ENCODE data around the gene NUP133. TPM values are rescaled to one million over a fixed set of nuclear protein-coding genes. Genes with fewer than 3 reads are reported as not detected.
A peak's percentile ranks its signal among the peaks of the same experiment; 100 is the strongest.

The NUP133 gene
- total RNA-seq, 1 donor from 2014 or later = 47.9 TPM

- DNase-seq (ENCODE audit: low spot score) = no peak
- Mint-ChIP-seq H3K27me3 (ENCODE audit: insufficient read depth) (peaks cover 66% of the 10 kb centered on the region), H3K36me3 (ENCODE audit: low read depth) (peaks cover 30% of the 10 kb centered on the region), H3K4me1 (ENCODE audit: low read depth) (peaks cover 22% of the 10 kb centered on the region), H3K4me3 (no peak overlapping the region), H3K27ac (no peak overlapping the region), H3K9me3 (no peaks in the 10 kb centered on the region)
- intact Hi-C loops (cut with micrococcal nuclease) = loop anchor here (10.0 kb wide), 1 partner anchor 987 kb away; the partner anchor contains the start of gene PGBD5
Measured at GRCh38 chr1:229437443-229437842, 70.7 kb downstream of the NUP133 start.

DNA sequence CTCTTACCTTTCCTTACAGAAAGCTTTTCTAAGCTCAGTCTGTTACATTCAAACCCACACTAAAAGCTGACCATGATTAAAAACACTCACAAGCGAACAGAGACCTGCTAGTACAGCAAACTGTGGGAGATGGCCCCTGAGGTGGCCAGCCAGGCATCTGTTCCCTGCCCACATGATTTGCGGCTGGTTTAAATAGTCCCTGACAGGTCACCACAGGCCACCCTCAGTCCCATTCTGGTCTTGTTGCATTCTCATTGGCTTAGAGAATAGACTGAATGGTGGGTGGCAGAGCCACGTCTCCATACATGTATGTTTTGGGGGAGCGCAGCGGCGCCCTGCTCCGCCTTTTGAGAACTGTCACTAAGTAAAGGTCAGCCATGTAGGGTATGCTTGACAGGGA lies 71.9 kb downstream of the NUP133 start:
- Mint-ChIP-seq H3K9me3 (no peaks in the 10 kb centered on the region), H3K4me3 (no peak overlapping the region), H3K36me3 (ENCODE audit: low read depth) (peaks cover 26% of the 10 kb centered on the region), H3K4me1 (ENCODE audit: low read depth) (peaks cover 16% of the 10 kb centered on the region), H3K27ac (no peak overlapping the region), H3K27me3 (ENCODE audit: insufficient read depth) (peaks cover 76% of the 10 kb centered on the region)
- intact Hi-C loops (cut with micrococcal nuclease) = loop anchor here (10.0 kb wide), 1 partner anchor 989 kb away; the partner anchor contains the start of gene PGBD5
- no peak for DNase-seq (ENCODE audit: low spot score)

GRCh38 chr1:229434641-229435051 lies 73.5 kb downstream of the NUP133 start:
- peaks cover 12% of the 10 kb centered on the region for H3K4me1 Mint-ChIP-seq (ENCODE audit: low read depth)
- DNase-seq (ENCODE audit: low spot score) = no peak
- peaks cover 82% of the 10 kb centered on the region for H3K27me3 Mint-ChIP-seq (ENCODE audit: insufficient read depth)
- H3K27ac Mint-ChIP-seq = no peak overlapping the region
- intact Hi-C loops (cut with micrococcal nuclease) = loop anchor here (10.0 kb wide), 1 partner anchor 990 kb away; the partner anchor contains the start of gene PGBD5
- peaks cover 15% of the 10 kb centered on the region for H3K36me3 Mint-ChIP-seq (ENCODE audit: low read depth)
- H3K4me3 Mint-ChIP-seq = no peak overlapping the region
- no peaks in the 10 kb centered on the region for H3K9me3 Mint-ChIP-seq

DNA sequence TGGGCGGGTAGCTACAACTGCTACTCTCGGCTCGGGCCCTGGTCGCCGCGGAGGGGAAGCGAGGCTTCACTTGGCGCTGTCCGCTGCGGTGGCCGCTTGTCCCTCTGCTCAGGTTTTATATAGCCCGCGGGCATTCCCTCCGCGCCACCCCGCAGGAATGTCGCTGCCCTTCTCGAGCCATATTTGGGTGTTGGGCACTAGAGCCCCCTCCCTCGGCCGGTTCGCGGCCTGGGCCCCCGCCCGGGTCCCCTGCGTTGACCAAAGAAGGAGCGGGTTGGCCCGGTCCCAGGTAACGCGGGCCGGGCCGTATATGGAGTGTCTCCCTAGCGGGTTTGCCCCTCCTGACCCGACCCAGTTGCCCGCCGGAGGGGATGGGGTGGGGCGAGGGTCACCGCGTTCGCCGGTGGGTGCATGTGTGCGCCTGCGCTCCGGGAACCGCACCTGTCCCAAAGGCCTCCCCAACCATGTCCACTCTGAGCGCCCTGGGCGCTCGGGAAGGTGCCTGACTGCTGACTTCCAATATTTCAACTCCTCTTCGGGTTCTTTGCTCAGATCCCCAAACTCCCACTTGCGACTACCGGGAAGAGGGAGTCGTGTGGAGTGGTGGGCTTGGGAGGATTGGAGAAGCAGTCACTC lies 74.0 kb downstream of the NUP133 start, which contains the start of gene ACTA1:
Gene ACTA1 (minus strand): TSS at position 90 of the 636 bp plus-strand sequence. CDS start 979 bp downstream, outside the sequence.
- Mint-ChIP-seq H3K36me3 (ENCODE audit: low read depth) (peaks cover 14% of the 10 kb centered on the region), H3K4me1 (ENCODE audit: low read depth) (peaks cover 12% of the 10 kb centered on the region), H3K9me3 (no peaks in the 10 kb centered on the region), H3K4me3 (no peak within 1 kb of the TSS), H3K27ac (peak within 1 kb of the TSS; percentile 23), H3K27me3 (ENCODE audit: insufficient read depth) (peaks cover 86% of the 10 kb centered on the region)
- intact Hi-C loops (cut with micrococcal nuclease) = loop anchor here (10.0 kb wide), 1 partner anchor 991 kb away; the partner anchor contains the start of gene PGBD5
- no peak for DNase-seq (ENCODE audit: low spot score)

- H3K4me3 Mint-ChIP-seq = no peak overlapping the region
- H3K4me1 Mint-ChIP-seq (ENCODE audit: low read depth) = peaks cover 12% of the 10 kb centered on the region
- no peaks in the 10 kb centered on the region for H3K9me3 Mint-ChIP-seq
- H3K27ac Mint-ChIP-seq = peak overlapping the region; percentile 23
- no peak for DNase-seq (ENCODE audit: low spot score)
- peaks cover 11% of the 10 kb centered on the region for H3K36me3 Mint-ChIP-seq (ENCODE audit: low read depth)
- H3K27me3 Mint-ChIP-seq (ENCODE audit: insufficient read depth) = peaks cover 84% of the 10 kb centered on the region
- intact Hi-C loops (cut with micrococcal nuclease) = loop anchor here (10.0 kb wide), 1 partner anchor 991 kb away; the partner anchor contains the start of gene PGBD5
Measured at GRCh38 chr1:229433364-229434004, 74.7 kb downstream of the NUP133 start.

- Mint-ChIP-seq H3K27ac (peak overlapping the region; percentile 23), H3K36me3 (ENCODE audit: low read depth) (peaks cover 6% of the 10 kb centered on the region), H3K4me3 (no peak overlapping the region), H3K9me3 (no peaks in the 10 kb centered on the region), H3K27me3 (ENCODE audit: insufficient read depth) (peaks cover 85% of the 10 kb centered on the region), H3K4me1 (ENCODE audit: low read depth) (peaks cover 8% of the 10 kb centered on the region)
- no peak for DNase-seq (ENCODE audit: low spot score)
- intact Hi-C loops (cut with micrococcal nuclease) = loop anchor here (10.0 kb wide), 1 partner anchor 992 kb away; the partner anchor contains the start of gene PGBD5
Measured at GRCh38 chr1:229432905-229433304, 75.2 kb downstream of the NUP133 start.

GRCh38 chr1:229432116-229432461 lies 76.1 kb downstream of the NUP133 start:
- Mint-ChIP-seq H3K9me3 (no peaks in the 10 kb centered on the region), H3K36me3 (ENCODE audit: low read depth) (peaks cover 6% of the 10 kb centered on the region), H3K4me3 (no peak overlapping the region), H3K4me1 (ENCODE audit: low read depth) (peaks cover 8% of the 10 kb centered on the region), H3K27ac (no peak overlapping the region), H3K27me3 (ENCODE audit: insufficient read depth) (peaks cover 81% of the 10 kb centered on the region)
- intact Hi-C loops (cut with micrococcal nuclease) = loop anchor here (10.0 kb wide), 1 partner anchor 993 kb away; the partner anchor contains the start of gene PGBD5
- no peak for DNase-seq (ENCODE audit: low spot score)

DNA sequence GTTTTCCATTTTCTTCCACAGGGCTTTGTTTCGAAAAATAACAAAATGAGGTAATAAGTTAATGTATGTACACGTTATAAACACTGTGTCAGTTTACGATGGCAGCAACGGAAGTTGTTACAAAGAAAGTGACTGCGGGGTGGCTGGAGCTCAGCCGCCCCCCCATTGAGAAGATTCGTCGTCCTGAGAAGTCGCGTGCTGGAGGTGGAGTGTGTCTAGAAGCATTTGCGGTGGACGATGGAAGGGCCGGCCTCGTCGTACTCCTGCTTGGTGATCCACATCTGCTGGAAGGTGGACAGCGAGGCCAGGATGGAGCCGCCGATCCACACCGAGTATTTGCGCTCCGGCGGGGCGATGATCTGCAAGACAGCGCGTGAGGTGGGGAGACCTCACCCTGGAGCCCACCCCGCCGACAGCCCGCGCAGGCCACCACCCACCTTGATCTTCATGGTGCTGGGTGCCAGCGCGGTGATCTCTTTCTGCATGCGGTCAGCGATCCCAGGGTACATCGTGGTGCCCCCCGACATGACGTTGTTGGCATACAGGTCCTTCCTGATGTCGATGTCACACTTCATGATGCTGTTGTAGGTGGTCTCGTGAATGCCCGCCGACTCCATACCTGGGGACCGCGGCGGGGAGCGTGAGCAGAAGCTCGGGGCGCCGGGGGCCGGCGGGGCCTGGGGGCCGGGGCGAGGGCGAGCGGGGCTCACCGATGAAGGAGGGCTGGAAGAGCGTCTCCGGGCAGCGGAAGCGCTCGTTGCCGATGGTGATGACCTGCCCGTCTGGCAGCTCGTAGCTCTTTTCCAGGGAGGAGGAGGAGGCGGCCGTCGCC lies 76.6 kb downstream of the NUP133 start:
- H3K27me3 Mint-ChIP-seq (ENCODE audit: insufficient read depth) = peaks cover 82% of the 10 kb centered on the region
- H3K27ac Mint-ChIP-seq = peak overlapping the region; percentile 75
- intact Hi-C loops (cut with micrococcal nuclease) = loop anchor here (1.0 to 10.0 kb wide), 3 partner anchors 10 to 993 kb away; partner anchors contain the start of gene PGBD5

DNA sequence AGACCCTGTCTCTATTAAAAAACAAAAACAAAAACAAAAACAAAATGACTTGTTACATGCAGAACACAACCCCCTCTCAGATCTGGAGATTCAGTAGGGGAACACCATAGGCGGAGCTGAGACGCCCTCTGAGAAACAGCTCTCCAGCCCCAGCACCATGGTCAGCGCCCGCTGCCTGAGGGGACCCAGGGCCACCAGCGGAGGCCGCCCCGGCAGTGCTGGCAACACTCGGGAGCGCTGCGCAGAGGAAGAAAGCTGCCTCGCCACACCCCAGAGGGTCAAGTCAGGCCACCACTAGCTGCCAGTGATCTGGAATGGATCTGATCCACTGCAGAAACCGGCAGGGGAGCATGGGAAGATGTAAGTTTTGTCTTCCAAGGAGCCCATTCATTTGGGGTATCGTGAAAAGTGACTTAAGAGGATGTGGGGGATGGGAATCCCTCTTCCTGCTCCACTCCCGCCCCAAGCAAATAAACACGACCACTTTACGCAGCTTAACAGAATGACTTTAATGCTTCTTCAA lies 77.3 kb downstream of the NUP133 start:
- intact Hi-C loops (cut with micrococcal nuclease) = loop anchor here (1.0 to 10.0 kb wide), 3 partner anchors 10 to 994 kb away; partner anchors contain the start of gene PGBD5
- peaks cover 79% of the 10 kb centered on the region for H3K27me3 Mint-ChIP-seq (ENCODE audit: insufficient read depth)
- peak overlapping the region; percentile 64 for H3K4me3 Mint-ChIP-seq
- peaks cover 8% of the 10 kb centered on the region for H3K4me1 Mint-ChIP-seq (ENCODE audit: low read depth)
- H3K27ac Mint-ChIP-seq = peak overlapping the region; percentile 75
- no peaks in the 10 kb centered on the region for H3K9me3 Mint-ChIP-seq
- peaks cover 4% of the 10 kb centered on the region for H3K36me3 Mint-ChIP-seq (ENCODE audit: low read depth)
- DNase-seq (ENCODE audit: low spot score) = no peak

More for the DNA sequence above, 76.6 kb downstream of the NUP133 start:
- H3K36me3 Mint-ChIP-seq (ENCODE audit: low read depth) = peaks cover 4% of the 10 kb centered on the region
- no peaks in the 10 kb centered on the region for H3K9me3 Mint-ChIP-seq
- peak overlapping the region; percentile 64 for H3K4me3 Mint-ChIP-seq
- no peak for DNase-seq (ENCODE audit: low spot score)
- peaks cover 8% of the 10 kb centered on the region for H3K4me1 Mint-ChIP-seq (ENCODE audit: low read depth)

GRCh38 chr1:229428256-229428655 lies 79.9 kb downstream of the NUP133 start:
- H3K36me3 Mint-ChIP-seq (ENCODE audit: low read depth) = peaks cover 4% of the 10 kb centered on the region
- intact Hi-C loops (cut with micrococcal nuclease) = no loop called here

DNA sequence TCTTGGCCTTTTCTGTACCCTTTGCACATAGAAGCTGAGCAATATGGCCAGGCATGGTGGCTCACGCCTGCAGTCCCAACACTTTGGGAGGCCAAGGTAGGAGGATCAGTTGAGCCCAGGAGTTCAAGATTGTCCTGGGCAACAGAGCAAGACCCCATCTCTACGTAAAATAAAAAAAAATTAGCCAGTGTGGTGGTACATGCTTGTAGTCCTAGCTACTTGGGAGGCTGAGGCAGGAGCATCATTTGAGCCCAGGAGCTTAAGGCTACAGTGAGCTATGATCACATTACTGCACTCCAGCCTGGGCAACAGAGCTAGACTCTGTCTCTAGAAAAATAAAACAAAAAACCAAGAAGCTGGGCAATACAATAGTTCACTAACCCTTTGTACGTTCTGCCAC lies 80.6 kb downstream of the NUP133 start:
- intact Hi-C loops (cut with micrococcal nuclease) = no loop called here
- Mint-ChIP-seq H3K4me1 (ENCODE audit: low read depth) (peaks cover 8% of the 10 kb centered on the region), H3K27ac (no peak overlapping the region), H3K4me3 (no peak overlapping the region), H3K36me3 (ENCODE audit: low read depth) (peaks cover 4% of the 10 kb centered on the region), H3K9me3 (peaks cover 8% of the 10 kb centered on the region), H3K27me3 (ENCODE audit: insufficient read depth) (peaks cover 70% of the 10 kb centered on the region)
- DNase-seq (ENCODE audit: low spot score) = no peak

More at GRCh38 chr1:229428256-229428655, 79.9 kb downstream of the NUP133 start:
- DNase-seq (ENCODE audit: low spot score) = no peak
- Mint-ChIP-seq H3K9me3 (peaks cover 4% of the 10 kb centered on the region), H3K27ac (no peak overlapping the region), H3K4me3 (no peak overlapping the region), H3K4me1 (ENCODE audit: low read depth) (peaks cover 8% of the 10 kb centered on the region), H3K27me3 (ENCODE audit: insufficient read depth) (peaks cover 73% of the 10 kb centered on the region)

DNA sequence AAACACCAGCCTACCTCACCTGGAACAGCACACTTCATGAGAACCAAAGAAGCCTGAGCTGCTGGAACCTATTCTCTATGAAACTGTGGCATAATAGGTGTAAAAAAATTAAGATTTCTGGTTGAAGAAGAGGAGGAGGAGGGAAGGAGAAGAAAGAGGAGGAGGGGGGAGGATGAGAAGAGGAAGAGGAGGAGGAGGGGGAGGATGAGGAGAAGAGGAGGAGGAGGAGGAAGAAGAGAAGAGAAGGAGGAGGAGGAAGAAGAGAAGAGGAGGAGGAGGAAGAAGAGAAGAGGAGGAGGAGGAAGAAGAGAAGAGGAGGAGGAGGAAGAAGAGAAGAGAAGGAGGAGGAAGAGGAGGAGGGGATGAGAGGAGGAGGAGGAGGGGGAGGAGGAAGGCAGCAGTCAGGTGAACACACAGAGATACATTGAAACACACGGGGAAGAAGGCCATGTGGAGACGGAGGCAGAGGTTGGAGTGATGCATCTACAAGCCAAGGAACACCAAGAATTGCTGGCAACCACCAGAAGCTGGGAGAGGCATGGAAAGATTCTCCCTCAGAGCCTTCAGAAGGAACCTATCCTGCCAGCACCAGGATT lies 82.5 kb downstream of the NUP133 start:
- no peak overlapping the region for H3K4me3 Mint-ChIP-seq
- intact Hi-C loops (cut with micrococcal nuclease) = no loop called here
- no peaks in the 10 kb centered on the region for H3K36me3 Mint-ChIP-seq (ENCODE audit: low read depth)
- DNase-seq (ENCODE audit: low spot score) = no peak
- H3K27ac Mint-ChIP-seq = no peak overlapping the region
- peaks cover 56% of the 10 kb centered on the region for H3K27me3 Mint-ChIP-seq (ENCODE audit: insufficient read depth)
- H3K9me3 Mint-ChIP-seq = peaks cover 8% of the 10 kb centered on the region
- no peaks in the 10 kb centered on the region for H3K4me1 Mint-ChIP-seq (ENCODE audit: low read depth)
